Measurements from ENCODE around the gene AFAP1L1.

AFAP1L1 gene

DNA sequence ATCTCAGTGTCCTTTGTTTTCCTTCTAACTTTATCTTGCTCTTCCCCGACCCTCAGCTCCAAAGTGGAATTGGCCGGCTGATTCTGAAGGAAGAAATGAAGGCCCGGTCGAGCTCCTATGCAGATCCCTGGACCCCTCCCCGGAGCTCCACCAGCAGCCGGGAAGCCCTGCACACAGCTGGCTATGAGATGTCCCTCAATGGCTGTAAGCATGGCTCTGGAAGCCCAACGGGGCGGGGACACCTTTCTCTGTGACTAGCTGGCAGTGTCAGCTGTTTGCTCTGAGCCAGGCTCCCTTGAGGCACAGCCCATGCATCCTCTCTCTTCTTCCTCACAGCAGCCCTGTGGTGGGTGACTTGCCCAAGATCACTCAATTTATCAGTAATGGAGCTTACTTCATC, 23.9 kb upstream of the AFAP1L1 start:
- no peak overlapping the region for H3K4me3 ChIP-seq (ENCODE audit: low read length)
- no peak for DNase-seq (ENCODE audit: low read depth)
- TF ChIP-seq, protein P1, sequence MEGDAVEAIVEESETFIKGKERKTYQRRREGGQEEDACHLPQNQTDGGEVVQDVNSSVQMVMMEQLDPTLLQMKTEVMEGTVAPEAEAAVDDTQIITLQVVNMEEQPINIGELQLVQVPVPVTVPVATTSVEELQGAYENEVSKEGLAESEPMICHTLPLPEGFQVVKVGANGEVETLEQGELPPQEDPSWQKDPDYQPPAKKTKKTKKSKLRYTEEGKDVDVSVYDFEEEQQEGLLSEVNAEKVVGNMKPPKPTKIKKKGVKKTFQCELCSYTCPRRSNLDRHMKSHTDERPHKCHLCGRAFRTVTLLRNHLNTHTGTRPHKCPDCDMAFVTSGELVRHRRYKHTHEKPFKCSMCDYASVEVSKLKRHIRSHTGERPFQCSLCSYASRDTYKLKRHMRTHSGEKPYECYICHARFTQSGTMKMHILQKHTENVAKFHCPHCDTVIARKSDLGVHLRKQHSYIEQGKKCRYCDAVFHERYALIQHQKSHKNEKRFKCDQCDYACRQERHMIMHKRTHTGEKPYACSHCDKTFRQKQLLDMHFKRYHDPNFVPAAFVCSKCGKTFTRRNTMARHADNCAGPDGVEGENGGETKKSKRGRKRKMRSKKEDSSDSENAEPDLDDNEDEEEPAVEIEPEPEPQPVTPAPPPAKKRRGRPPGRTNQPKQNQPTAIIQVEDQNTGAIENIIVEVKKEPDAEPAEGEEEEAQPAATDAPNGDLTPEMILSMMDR (conservative IDR thresholded peaks at IDR 0.05; ENCODE audit: low read depth, low read length): no peak

DNA sequence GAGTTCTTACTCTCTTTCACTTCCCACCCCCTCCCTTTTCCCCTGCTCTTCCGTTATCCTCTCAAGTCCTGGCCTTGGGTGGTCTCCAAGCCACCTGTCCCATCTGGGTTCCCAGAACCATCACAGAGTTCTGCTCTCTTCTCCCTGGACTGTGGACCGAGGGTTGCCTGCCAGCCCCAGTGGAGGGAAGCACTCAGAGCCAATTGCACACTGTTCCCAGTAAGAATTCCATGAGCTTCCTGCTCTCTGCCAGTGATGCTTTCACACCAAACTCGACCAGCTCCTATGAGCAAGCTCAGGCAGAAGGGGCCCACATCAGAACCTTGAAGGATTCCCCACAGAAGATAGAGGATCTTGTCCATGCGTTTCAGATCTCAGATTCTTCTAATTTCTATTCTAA, 20.1 kb upstream of the AFAP1L1 start:
- TF ChIP-seq, protein P1 (conservative IDR thresholded peaks at IDR 0.05; ENCODE audit: low read depth, low read length): no peak
- no peak for DNase-seq (ENCODE audit: low read depth)
- no peak overlapping the region for H3K4me3 ChIP-seq (ENCODE audit: low read length)

DNA sequence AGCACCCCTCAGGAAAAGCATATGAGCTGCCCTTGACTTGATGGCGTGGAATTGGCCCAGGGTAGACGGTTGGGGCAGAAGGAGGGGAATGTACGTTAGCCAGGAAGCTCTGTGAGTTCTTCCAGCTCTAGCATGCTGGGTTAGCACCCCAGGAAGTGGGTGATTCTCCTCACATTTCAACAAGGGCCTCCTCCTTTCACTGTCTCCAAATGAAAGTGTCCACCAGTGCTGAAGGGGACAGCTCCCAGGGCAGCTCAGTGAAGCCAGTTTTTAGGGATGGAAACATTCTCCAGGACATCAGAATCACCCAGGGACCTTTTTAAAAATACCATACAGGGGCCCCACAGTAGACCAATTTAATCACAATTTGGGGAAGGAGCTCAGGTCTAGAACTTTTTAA, 17.2 kb upstream of the AFAP1L1 start:
- H3K4me3 ChIP-seq (ENCODE audit: low read length): no peak overlapping the region
- DNase-seq (ENCODE audit: low read depth): no peak
- TF ChIP-seq, protein P1 (conservative IDR thresholded peaks at IDR 0.05; ENCODE audit: low read depth, low read length): no peak

DNA sequence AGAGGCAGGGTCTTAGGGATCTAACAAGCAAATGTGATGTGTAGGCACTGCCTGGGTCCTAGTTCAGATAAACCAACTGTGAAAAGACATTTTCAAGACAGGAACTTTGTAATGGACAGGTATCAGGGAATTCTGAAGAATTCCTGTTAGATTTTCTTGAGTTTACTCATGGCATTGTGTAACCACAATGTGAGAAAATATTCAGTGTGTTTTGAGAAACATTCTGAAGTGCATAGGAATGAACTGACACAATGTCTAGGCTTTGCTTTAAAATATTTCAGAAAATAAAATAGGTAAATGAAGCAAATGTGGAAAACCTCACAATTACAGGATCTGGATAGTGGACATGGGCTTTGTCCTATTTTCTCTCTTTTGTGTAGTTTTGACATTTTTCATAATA, 15.2 kb upstream of the AFAP1L1 start:
- TF ChIP-seq, protein P1 (conservative IDR thresholded peaks at IDR 0.05; ENCODE audit: low read depth, low read length): no peak
- H3K4me3 ChIP-seq (ENCODE audit: low read length): no peak overlapping the region
- DNase-seq (ENCODE audit: low read depth): no peak

DNA sequence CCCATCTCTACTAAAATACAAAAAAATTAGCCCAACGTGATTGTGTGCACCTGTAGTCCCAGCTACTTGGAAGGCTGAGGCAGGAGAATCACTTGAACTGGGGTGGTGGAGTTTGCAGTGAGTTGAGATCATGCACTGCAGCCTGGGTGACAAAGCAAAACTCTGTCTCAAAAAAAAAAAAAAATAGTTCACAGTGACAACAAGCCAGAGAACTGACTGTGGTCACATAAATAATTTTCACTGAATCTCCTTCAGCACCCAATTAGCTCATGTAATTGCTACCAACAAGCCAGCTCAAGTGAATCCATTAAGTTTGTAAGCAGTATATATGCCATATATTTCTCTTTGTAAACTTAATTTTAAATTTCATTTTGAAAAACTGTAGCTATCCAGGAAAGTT, 14.5 kb upstream of the AFAP1L1 start:
- TF ChIP-seq, protein P1 (conservative IDR thresholded peaks at IDR 0.05; ENCODE audit: low read depth, low read length): no peak
- H3K4me3 ChIP-seq (ENCODE audit: low read length): no peak overlapping the region
- DNase-seq (ENCODE audit: low read depth): no peak

DNA sequence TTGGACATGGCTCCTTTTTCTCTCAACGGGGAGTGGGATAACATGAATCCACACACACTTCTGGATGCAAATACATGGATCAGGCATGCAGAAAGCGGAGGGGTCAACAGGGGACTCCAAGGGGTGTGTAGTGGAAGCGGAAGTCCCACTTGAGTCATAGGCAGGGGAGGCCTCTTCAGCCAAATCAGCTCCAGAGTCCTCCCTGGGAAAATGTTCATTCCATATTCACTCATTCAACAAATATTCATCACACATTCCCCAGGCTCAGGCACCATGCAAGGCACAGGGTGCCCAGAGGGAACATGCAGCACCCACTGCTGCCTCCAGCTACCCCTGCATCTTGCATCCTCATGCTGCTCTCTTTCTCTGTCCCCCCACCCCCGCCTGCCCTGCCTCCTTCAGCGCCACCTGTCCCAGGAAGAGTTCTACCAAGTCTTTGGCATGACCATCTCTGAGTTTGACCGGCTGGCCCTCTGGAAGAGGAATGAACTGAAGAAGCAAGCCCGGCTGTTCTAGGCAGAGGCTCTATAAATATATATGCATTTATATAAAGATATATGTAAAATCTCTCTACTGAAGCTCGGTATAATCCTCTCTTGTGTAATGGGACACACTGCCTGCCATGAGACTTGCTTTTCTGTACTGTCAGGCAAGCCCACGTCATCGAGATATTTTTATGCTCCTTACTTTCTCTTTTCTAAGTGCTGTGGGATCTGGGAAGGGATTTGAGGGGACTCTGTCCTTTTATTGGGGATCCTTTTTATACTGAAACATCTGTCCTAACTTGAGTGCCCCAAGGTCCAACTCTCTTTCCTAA, 13.6 kb upstream of the AFAP1L1 start:
- DNase-seq (ENCODE audit: low read depth): no peak
- H3K4me3 ChIP-seq (ENCODE audit: low read length): no peak overlapping the region
- TF ChIP-seq, protein P1 (conservative IDR thresholded peaks at IDR 0.05; ENCODE audit: low read depth, low read length): no peak

DNA sequence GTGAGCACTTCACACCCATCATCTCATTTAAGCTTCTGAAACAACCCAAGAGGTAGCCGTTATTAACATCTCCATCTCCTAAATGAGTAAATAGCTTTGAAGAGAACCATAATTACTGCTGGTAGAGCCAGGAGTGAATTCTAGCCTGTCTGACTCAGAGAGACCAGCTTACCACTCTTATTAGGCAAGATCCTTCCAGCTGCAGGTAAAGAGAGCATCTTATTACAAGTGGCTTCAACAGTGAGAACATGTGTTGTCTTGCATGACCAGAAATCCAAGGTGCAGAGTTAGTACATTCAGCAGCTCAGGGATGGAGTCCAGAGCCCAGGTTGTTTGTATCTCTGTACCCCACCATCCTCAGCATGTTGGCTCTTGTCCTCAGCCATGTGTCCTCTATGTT, 10.9 kb upstream of the AFAP1L1 start:
- TF ChIP-seq, protein P1 (conservative IDR thresholded peaks at IDR 0.05; ENCODE audit: low read depth, low read length): no peak

More for the DNA sequence above, 10.9 kb upstream of the AFAP1L1 start:
- H3K4me3 ChIP-seq (ENCODE audit: low read length): no peak overlapping the region
- DNase-seq (ENCODE audit: low read depth): no peak

All from retinal pigment epithelial cell (primary cell).